Stimulated activated naive CD8-positive, alpha-beta T cell treated with anti-CD3 and anti-CD28 coated beads, Interleukin-15, Interleukin-2, amounts not matched to agents 100 U/mL and 50 U/mL, for 24 hours (primary cell): ENCODE measurements around the gene ECE2.
A peak's percentile ranks its signal among the peaks of the same experiment; 100 is the strongest.

Experiments
- ATAC-seq: fragments of 150-1000 bp; cut with Tn5 transposase; one replicate; pipeline ENCODE4 v1.10.0; 2021
- DNase-seq: peaks from one replicate; pipeline ENCODE4 v3.0.0; 2021

Gene ECE2

GRCh38 chr3:184314700-184315542 lies 39.1 kb downstream of the ECE2 start:
- ATAC-seq (peak; percentile 43), DNase-seq (peak; percentile 62)

GRCh38 chr3:184315543-184315867 lies 39.7 kb downstream of the ECE2 start:
- DNase-seq (no peak), ATAC-seq (no peak)

GRCh38 chr3:184315871-184316661 lies 40.2 kb downstream of the ECE2 start:
- DNase-seq, result no peak
- no peak for ATAC-seq

GRCh38 chr3:184316792-184317191 lies 41.0 kb downstream of the ECE2 start:
- ATAC-seq (no peak), DNase-seq (no peak)

GRCh38 chr3:184317201-184317600 lies 41.4 kb downstream of the ECE2 start:
- ATAC-seq, result no peak
- DNase-seq, result no peak

GRCh38 chr3:184320104-184320445 lies 44.3 kb downstream of the ECE2 start:
- peak; percentile 78 for ATAC-seq
- DNase-seq, result peak; percentile 62

- no peak for DNase-seq
- ATAC-seq, result no peak
Measured at GRCh38 chr3:184321666-184322065, 45.8 kb downstream of the ECE2 start.

GRCh38 chr3:184322731-184323487 lies 47.1 kb downstream of the ECE2 start:
- no peak for DNase-seq
- no peak for ATAC-seq

GRCh38 chr3:184323696-184324095 lies 47.9 kb downstream of the ECE2 start:
- DNase-seq (no peak), ATAC-seq (no peak)

GRCh38 chr3:184325269-184325668 lies 49.4 kb downstream of the ECE2 start:
- no peak for DNase-seq
- ATAC-seq, result no peak

GRCh38 chr3:184325715-184326369 lies 50.0 kb downstream of the ECE2 start:
- DNase-seq, result no peak

GRCh38 chr3:184327171-184327570 lies 51.3 kb downstream of the ECE2 start:
- no peak for ATAC-seq
- no peak for DNase-seq

More at GRCh38 chr3:184325715-184326369, 50.0 kb downstream of the ECE2 start:
- ATAC-seq, result peak; percentile 82

- no peak for DNase-seq
Measured at GRCh38 chr3:184328516-184328915, 52.7 kb downstream of the ECE2 start.

GRCh38 chr3:184332370-184333090 lies 56.7 kb downstream of the ECE2 start:
- DNase-seq, result no peak
- ATAC-seq, result no peak

More at GRCh38 chr3:184328516-184328915, 52.7 kb downstream of the ECE2 start:
- no peak for ATAC-seq

- ATAC-seq, result no peak
- no peak for DNase-seq
Measured at GRCh38 chr3:184333190-184333589, 57.4 kb downstream of the ECE2 start.

- ATAC-seq (no peak), DNase-seq (no peak)
Measured at GRCh38 chr3:184333700-184334099, 57.9 kb downstream of the ECE2 start.

GRCh38 chr3:184334470-184335158 lies 58.8 kb downstream of the ECE2 start:
- ATAC-seq (peak; percentile 83), DNase-seq (peak; percentile 65)

GRCh38 chr3:184335291-184335660 lies 59.5 kb downstream of the ECE2 start:
- no peak for DNase-seq
- ATAC-seq, result no peak

GRCh38 chr3:184335661-184336546 lies 60.1 kb downstream of the ECE2 start:
- peak; percentile 93 for DNase-seq
- peak; percentile 45 for ATAC-seq
